Transverse colon (tissue), 4 donors: Measurements from ENCODE around the gene SPDYE2B. TPM values are rescaled to one million over a fixed set of nuclear protein-coding genes. Genes with fewer than 3 reads are reported as not detected.
"Not testable (repeated sequence)": the region's sequence is repeated elsewhere in the genome, so short reads cannot be mapped to it uniquely, and the experiment has no call there.

ENCODE experiments used
- DNase-seq: peaks from one replicate; pipeline ENCODE4 v3.0.0-alpha.2; 2019
- H3K27ac ChIP-seq, 4 donors: fragments of 200-600 bp; sonication (generic); 2 replicates each; pipeline ENCODE4 v1.5.1; 2016 to 2018; ENCODE audit warnings: inconsistent platforms in 4 of 4
- H3K27me3 ChIP-seq: fragments of 200-600 bp; sonication (generic); 2 replicates; pipeline ENCODE4 v1.5.1; 2017; ENCODE audit warnings: inconsistent platforms
- H3K36me3 ChIP-seq, 4 donors: fragments of 200-600 bp; sonication (generic); 2 replicates each; pipeline ENCODE4 v1.5.1; 2017 to 2019; ENCODE audit warnings: inconsistent platforms in 4 of 4
- H3K4me1 ChIP-seq, 4 donors: fragments of 200-600 bp; sonication (generic); 2 replicates each; pipeline ENCODE4 v1.5.1; 2017 to 2020; ENCODE audit warnings: inconsistent platforms in 4 of 4
- H3K4me3 ChIP-seq, 4 donors: fragments of 200-600 bp; sonication (generic); 1 replicate in 1 of 4; 2 replicates in 3 of 4; pipeline versions ENCODE4 v1.5.1 to v1.6.1; 2017 to 2019; ENCODE audit warnings: inconsistent platforms in 4 of 4
- H3K9me3 ChIP-seq, 2 donors: fragments of 200-600 bp; sonication (generic); 2 replicates each; pipeline ENCODE4 v1.5.1; 2017 to 2019; ENCODE audit warnings: inconsistent platforms in 2 of 2
- WGBS, 2 donors: methylation state at CpG; one replicate each; pipeline ENCODE4 v1.1.5; 2018; ENCODE audit warnings: low coverage in 1 of 2; 5-methylcytosine and 5-hydroxymethylcytosine counted together
- in situ Hi-C, 4 donors: fragments of 200-750 bp; cut with MboI; loops; one replicate each; pipeline versions ENCODE4 v1.15.0 to v1.15.1; 2017; ENCODE audit warnings: low sequenced_read_pairs in 3 of 4, low pct_ligation_motif_present in 1 of 4, low pct_unique_long_range_greater_than_20kb in 1 of 4
- intact Hi-C: fragments of 100-400 bp; cut with DNase I; formaldehyde crosslinking; loops from one replicate; pipeline ENCODE4 v1.15.1; 2023; ENCODE audit warnings: low total_unique reads
- total RNA-seq, 4 donors: library from RNA; depleted of rRNA; stranded (reverse); fragments of >200 nt; gene quantifications; one replicate each; pipeline ENCODE4 v1.1.0, GENCODE V29; 2016

The SPDYE2B gene
- total RNA-seq, 4 donors from 2014 or later = not detected

DNA sequence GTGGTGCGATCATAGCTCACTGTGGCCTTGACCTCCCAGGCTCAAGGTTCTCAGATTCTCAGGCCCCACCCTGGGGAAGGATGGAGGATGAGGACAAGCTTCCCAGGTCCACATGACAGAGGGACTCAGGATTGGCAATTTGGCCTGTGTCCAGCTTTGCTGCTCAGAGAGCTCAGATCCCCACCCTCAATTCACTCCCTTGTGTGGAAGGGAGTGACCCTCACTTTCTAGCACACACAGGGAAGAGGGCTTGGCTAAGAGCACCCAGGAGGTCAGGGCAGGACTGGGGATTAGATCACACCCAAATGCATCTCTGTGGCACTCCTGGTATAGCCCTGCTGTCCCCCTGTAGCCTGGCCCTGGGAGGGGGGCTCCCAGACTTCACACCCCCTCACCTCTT lies 6.7 kb upstream of the SPDYE2B start:
- in situ Hi-C loops, H3K27ac ChIP-seq, H3K4me3 ChIP-seq, DNase-seq, intact Hi-C loops, H3K4me1 ChIP-seq, H3K27me3 ChIP-seq, H3K36me3 ChIP-seq, H3K9me3 ChIP-seq: not testable (repeated sequence)
- 100% methylated on average over 1 of the region's 1 CpG; no CpG with 5 or more reads in 1 of the 2 donors for WGBS, 2 donors

DNA sequence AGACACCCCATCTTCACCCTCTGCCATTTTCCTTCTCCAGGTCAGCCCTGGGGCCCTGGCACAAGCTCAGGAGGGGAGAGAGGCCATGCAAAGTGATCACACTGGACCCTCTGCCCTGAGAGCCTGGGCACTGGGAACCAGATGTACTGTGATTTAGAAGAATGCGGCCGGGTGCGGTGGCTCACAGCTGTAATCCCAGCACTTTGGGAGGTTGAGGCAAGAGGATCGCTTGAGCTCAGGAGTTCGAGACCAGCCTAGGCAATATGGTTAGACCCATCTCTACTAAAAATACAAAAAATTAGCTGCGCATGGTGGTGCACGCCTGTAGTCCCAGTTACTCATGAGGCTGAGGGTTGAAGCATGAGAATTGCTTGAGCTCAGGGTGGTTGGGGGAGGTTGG lies 2.3 kb upstream of the SPDYE2B start:
- H3K9me3 ChIP-seq, H3K27ac ChIP-seq, H3K4me1 ChIP-seq, H3K36me3 ChIP-seq, intact Hi-C loops, in situ Hi-C loops, DNase-seq, H3K4me3 ChIP-seq, H3K27me3 ChIP-seq: not testable (repeated sequence)
- WGBS, 2 donors = 95 to 98% methylated on average over 4 to 7 of the region's 7 CpGs

DNA sequence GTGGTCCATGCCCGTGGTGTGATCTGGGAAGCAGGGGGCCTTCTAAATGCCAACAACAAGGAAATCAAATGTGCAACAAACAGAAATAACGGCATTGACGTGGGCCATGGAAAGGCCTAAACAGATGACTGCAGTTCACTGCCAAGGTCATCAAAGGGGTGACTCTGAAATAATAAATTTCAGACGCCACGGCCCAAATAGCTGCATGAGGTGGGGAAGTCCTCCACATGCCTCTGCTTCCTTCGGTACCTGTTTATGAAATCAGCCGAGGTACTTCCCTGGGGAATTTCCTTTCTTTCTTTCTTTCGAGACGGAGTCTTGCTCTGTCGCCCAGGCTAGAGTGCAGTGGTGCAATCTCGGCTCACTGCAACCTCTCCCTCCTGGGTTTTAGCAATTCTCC lies 14.6 kb downstream of the SPDYE2B start:
- H3K4me3 ChIP-seq, H3K9me3 ChIP-seq, H3K27ac ChIP-seq, intact Hi-C loops, H3K4me1 ChIP-seq, in situ Hi-C loops, H3K36me3 ChIP-seq, DNase-seq, H3K27me3 ChIP-seq: not testable (repeated sequence)
- 91% methylated on average over 4 of the region's 11 CpGs; no CpG with 5 or more reads in 1 of the 2 donors for WGBS, 2 donors

DNA sequence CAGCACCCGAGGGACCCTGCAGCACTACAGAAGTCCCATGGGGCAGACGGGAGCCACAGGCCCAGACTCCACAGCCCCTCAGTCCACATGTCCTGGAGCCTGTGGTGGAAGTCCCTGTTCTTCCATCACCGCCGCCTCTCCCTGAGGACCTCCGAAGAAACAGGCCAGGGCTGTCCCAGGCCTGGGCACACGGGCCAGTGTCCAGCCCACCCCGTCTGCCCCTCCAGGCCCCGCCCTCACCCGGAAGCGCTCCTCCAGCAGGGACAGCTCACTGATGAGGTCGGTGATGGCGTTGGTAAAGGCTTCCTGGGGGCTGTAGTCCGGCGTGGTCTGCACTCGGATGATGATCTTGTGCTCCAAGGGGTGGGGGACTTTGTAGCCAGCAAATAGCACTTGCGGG lies 16.7 kb downstream of the SPDYE2B start:
- H3K27me3 ChIP-seq, H3K9me3 ChIP-seq, intact Hi-C loops, H3K4me3 ChIP-seq, H3K27ac ChIP-seq, DNase-seq, H3K36me3 ChIP-seq, H3K4me1 ChIP-seq, in situ Hi-C loops: not testable (repeated sequence)
- no CpG with 5 or more reads among the region's 16 CpGs for WGBS, 2 donors

DNA sequence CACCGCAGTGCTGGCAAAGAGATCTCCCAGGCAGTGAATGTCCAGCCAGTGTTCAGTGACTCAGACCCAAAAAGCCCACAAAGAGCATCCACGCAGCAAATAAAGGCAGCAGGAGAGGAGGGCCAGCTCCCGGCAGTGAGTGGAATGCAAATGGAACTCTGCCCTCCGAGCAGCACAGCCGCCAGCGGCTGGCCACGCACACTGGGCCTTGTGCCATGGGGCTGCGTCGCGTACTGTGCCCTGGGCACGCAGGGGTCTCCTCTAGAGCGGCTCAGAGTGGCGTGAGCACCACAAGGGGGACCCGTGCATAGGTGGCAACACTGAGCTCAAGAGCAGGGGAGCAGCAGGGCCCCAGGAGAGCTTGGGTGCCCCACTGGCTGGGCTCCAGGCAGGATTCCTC lies 17.4 kb downstream of the SPDYE2B start:
- H3K4me1 ChIP-seq, H3K9me3 ChIP-seq, in situ Hi-C loops, DNase-seq, intact Hi-C loops, H3K27ac ChIP-seq, H3K27me3 ChIP-seq, H3K4me3 ChIP-seq, H3K36me3 ChIP-seq: not testable (repeated sequence)
- WGBS, 2 donors = no CpG with 5 or more reads among the region's 14 CpGs

DNA sequence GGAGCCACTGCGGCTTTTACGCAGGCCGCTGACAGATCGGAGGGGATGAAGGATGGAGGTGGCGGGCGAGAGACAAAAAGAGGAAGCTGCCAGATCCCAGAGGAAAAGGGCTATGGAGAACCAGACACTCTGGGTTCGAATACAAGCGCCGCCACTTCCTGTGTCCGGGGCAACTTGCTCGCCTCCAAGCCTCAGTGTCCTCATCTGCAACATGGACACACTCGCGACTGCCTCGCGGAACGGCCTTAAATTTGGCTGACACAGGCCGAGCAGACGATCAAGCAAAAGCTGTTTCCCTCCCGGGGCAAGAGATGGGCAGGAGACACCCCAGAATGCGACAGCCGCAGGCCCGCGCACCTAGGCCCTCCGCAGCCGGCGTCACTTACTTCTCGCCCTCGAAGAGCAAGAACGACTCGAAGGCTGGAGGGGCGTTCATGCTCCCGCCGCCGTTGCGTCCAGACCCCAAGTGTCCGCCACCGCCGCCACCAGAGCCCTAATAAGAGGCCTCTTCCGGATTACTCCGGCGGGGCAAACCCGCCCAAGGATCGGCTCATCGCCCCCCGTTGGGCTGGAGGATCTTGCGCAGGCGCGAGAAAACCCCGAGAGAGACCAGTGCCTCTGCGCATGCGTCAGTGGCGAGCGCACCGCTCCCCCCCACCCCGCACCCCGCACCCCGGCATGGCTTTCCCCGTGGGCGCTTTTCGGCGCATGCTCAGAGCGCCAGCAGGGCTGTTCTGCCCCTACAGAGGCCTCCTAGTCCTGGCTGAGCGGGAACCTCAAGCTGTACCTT lies 21.2 kb downstream of the SPDYE2B start, which contains the start of gene POLR2J2:
Gene POLR2J2 (minus strand): TSS at position 498 of the 790 bp plus-strand sequence. CDS start 62 bp downstream, at position 436.
- H3K36me3 ChIP-seq, intact Hi-C loops, H3K9me3 ChIP-seq, in situ Hi-C loops, H3K27me3 ChIP-seq, H3K4me1 ChIP-seq: not testable (repeated sequence)
- Histone ChIP-seq H3K27ac (peak within 1 kb of the TSS in 3 of 4 donors; percentile 48 to 58 (median 53)), H3K4me3 (peak within 1 kb of the TSS in 3 of 4 donors; percentile 22 to 48 (median 32))
- DNase-seq = peak; percentile 84
- no CpG with 5 or more reads among the region's 63 CpGs for WGBS, 2 donors

DNA sequence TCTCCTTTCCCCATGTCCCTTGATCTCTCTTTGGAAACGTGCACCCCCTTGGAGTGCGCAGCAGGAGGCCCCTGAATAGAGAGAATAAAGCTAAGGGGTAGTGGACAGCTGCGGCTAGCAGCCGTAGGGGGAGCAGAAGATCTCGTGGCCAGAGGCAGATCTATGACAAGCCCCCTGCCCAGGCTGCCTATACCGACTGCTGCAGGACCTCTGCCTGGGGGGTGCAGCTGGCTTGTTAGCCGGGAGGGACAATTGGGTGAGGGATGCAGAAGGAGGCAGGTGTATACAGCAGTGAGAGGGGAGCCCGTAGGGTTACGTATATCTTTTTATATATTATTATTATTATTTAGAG lies 21.8 kb downstream of the SPDYE2B start:
- Histone ChIP-seq H3K4me3 (peak overlapping the region in 1 of 4 donors; percentile 48), H3K27ac (peak overlapping the region in 1 of 4 donors; percentile 58)
- WGBS, 2 donors = no CpG with 5 or more reads among the region's 9 CpGs
- H3K9me3 ChIP-seq, H3K27me3 ChIP-seq, H3K4me1 ChIP-seq, in situ Hi-C loops, DNase-seq, H3K36me3 ChIP-seq, intact Hi-C loops: not testable (repeated sequence)

DNA sequence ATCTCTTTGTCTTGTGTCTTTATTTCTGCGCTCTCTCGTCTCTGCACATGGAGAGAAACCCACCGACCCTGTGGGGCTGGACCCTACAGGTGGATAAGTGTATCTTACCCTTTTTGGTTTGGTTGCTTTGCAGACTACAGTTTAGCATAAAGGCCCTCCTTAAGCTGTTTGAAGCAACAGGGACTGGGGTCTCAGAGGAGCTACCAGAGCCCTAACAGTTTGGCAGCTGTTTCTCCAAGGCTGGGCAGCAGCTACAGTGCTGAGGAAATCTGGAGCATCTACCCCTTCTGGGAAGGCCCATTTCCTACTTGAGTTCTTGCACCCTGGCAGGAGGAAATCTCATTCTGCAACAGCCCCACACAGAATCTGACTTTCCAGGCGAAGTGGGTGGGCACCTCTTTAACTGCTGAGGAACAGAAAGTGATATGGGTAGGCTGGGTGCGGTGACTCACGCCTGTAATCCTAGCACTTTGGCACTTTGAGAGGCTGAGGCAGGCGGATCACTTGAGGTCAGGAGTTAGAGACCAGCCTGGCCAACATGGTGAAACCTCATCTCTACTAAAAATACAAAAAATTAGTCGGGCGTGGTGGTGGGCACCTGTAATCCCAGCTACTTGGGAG lies 23.4 kb downstream of the SPDYE2B start:
- H3K27me3 ChIP-seq, H3K4me1 ChIP-seq, intact Hi-C loops, H3K27ac ChIP-seq, H3K4me3 ChIP-seq, H3K9me3 ChIP-seq, DNase-seq, H3K36me3 ChIP-seq, in situ Hi-C loops: not testable (repeated sequence)
- no CpG with 5 or more reads among the region's 9 CpGs for WGBS, 2 donors

DNA sequence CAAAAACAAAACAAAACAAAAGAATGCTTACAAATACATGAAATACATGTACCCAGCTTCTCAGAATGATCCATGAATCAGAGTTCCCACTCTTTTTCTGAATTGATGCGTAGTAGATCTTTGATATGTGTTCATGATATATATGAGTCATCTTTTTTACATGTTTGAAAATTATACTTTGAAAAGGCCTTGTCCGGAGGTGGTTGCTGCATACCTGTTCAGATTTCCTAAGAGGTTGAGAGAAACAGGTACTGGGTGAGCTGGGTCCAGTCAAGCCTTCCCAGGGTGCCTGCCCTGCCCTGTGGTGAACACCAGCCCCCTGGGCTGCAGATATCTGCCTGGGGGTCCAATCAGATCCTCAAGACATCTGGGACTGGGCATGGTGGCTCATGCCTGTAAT lies 25.4 kb downstream of the SPDYE2B start:
- WGBS, 2 donors = 100% methylated on average over 1 of the region's 2 CpGs; no CpG with 5 or more reads in 1 of the 2 donors
- H3K36me3 ChIP-seq, intact Hi-C loops, in situ Hi-C loops, H3K9me3 ChIP-seq, H3K4me1 ChIP-seq, H3K27ac ChIP-seq, H3K27me3 ChIP-seq, H3K4me3 ChIP-seq, DNase-seq: not testable (repeated sequence)

DNA sequence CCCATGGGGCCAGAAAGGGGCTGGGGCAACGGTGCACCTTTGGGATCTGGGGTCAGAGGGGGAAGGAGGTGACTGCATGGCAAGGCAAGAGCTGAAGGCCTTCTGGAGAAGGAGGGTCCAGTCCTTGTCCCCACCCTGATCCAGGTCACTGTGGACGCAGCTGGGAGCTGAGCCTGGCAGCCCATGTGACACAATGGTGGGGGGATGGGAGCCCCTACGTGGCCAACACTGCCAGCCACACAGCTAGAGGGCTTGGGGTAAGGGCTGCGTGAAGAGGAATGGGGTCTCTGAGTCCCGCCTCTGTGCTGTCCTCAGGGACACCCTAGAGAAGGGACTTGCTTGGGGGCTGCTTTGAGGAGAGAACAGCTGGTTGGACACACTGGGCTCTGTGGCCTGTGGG lies 30.7 kb downstream of the SPDYE2B start:
- H3K9me3 ChIP-seq, H3K36me3 ChIP-seq, H3K27me3 ChIP-seq, H3K4me3 ChIP-seq, H3K27ac ChIP-seq, H3K4me1 ChIP-seq, DNase-seq, in situ Hi-C loops, intact Hi-C loops: not testable (repeated sequence)
- no CpG with 5 or more reads among the region's 5 CpGs for WGBS, 2 donors

DNA sequence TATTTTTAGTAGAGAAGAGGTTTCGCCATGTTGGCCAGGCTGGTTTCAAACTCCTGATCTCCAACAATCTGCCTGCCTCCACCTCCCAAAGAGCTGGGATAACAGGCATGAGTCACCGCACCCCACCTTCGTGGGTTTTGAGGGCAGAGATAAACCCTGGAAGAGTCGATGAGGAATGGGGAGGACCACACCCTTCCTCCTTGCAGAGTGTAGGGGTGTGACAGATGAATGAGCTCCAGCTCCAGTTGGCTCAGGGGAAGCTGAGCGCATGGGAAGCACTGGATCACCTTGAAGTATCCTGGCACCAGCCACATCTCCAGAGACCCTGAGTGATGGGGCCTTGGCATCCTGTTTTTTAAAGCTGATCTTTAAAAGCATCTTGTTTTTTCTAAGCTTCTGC lies 32.4 kb downstream of the SPDYE2B start:
- H3K36me3 ChIP-seq, H3K27ac ChIP-seq, intact Hi-C loops, H3K9me3 ChIP-seq, H3K27me3 ChIP-seq, H3K4me3 ChIP-seq, DNase-seq, in situ Hi-C loops, H3K4me1 ChIP-seq: not testable (repeated sequence)
- WGBS, 2 donors = no CpG with 5 or more reads among the region's 5 CpGs
